Left lung (tissue), 10 donors: Measurements from ENCODE around the gene ARHGAP26. TPM values are rescaled to one million over a fixed set of nuclear protein-coding genes. Genes with fewer than 3 reads are reported as not detected.

Experiments
- ATAC-seq: fragments of 200-7000 bp; cut with Tn5 transposase; one replicate; pipeline ENCODE4 v1.9.1; 2020; ENCODE audit warnings: moderate library complexity
- DNase-seq, 4 donors: peaks; one replicate each; pipeline ENCODE4 v3.0.0-alpha.2; 2013 to 2020
- H3K27ac ChIP-seq, 2 donors: fragments of 200-600 bp; sonication (generic) in 1 of 2; one replicate each; pipeline versions ENCODE4 v1.5.0 to v1.8.0; 2020 to 2021
- H3K27me3 ChIP-seq, 2 donors: fragments of 200-600 bp; sonication (generic) in 1 of 2; one replicate each; pipeline versions ENCODE4 v1.5.0 to v1.8.0; 2020 to 2021
- H3K36me3 ChIP-seq, 2 donors: fragments of 200-600 bp; sonication (generic) in 1 of 2; one replicate each; pipeline versions ENCODE4 v1.5.0 to v1.8.0; 2020 to 2021
- H3K4me1 ChIP-seq, 2 donors: fragments of 200-600 bp; one replicate each; pipeline ENCODE4 v1.8.0; 2021
- H3K4me3 ChIP-seq, 2 donors: fragments of 200-600 bp; sonication (generic) in 1 of 2; one replicate each; pipeline versions ENCODE4 v1.5.0 to v1.8.0; 2020 to 2021; ENCODE audit warnings: mild to moderate bottlenecking in 1 of 2
- H3K9me3 ChIP-seq, 2 donors: fragments of 200-600 bp; sonication (generic) in 1 of 2; one replicate each; pipeline versions ENCODE4 v1.5.0 to v1.8.0; 2020 to 2021
- intact Hi-C, 2 donors: fragments of 100-400 bp; cut with DNase I; formaldehyde crosslinking; loops; one replicate each; pipeline versions ENCODE4 v1.11.2 to v1.14.2; 2022
- polyA plus RNA-seq, 6 donors: library from polyadenylated mRNA; unstranded; fragments of 120-200 nt; gene quantifications; one replicate each; pipeline ENCODE4 v1.2.1, GENCODE V29; 2013; ENCODE audit not compliant: insufficient read length in 6 of 6
- total RNA-seq, 2 donors: library from RNA; stranded (reverse); fragmentation: NEBNext Ultra II Directional; extraction: Animal tissue kit (Norgen Biotek cat#: 25700); gene quantifications; one replicate each; pipeline ENCODE4 v1.2.1, GENCODE V29; 2021
- TF ChIP-seq, protein P1 (sequence below), 2 donors: fragments of 200-600 bp; sonication (generic) in 1 of 2; IDR thresholded peaks; one replicate each; pipeline versions ENCODE4 v1.5.0 to v1.8.0; 2021; ENCODE audit warnings: antibody characterized with exemption in 2 of 2
- donor health status: DM: no; HTN: yes; CAD: no.
- donor health status: DM: no; HTN: no; CAD: no.

ARHGAP26 gene
- total and polyA plus RNA-seq, 8 donors, result 13.9 to 61.9 (median 14.9) TPM

- intact Hi-C loops, result no loop called here
- ATAC-seq (peak; percentile 73), DNase-seq (peak in 2 of 4 donors; percentile 41 to 44)
- TF ChIP-seq, protein P1, sequence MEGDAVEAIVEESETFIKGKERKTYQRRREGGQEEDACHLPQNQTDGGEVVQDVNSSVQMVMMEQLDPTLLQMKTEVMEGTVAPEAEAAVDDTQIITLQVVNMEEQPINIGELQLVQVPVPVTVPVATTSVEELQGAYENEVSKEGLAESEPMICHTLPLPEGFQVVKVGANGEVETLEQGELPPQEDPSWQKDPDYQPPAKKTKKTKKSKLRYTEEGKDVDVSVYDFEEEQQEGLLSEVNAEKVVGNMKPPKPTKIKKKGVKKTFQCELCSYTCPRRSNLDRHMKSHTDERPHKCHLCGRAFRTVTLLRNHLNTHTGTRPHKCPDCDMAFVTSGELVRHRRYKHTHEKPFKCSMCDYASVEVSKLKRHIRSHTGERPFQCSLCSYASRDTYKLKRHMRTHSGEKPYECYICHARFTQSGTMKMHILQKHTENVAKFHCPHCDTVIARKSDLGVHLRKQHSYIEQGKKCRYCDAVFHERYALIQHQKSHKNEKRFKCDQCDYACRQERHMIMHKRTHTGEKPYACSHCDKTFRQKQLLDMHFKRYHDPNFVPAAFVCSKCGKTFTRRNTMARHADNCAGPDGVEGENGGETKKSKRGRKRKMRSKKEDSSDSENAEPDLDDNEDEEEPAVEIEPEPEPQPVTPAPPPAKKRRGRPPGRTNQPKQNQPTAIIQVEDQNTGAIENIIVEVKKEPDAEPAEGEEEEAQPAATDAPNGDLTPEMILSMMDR (IDR thresholded peaks at IDR 0.05), result peak in 1 of 2 donors; percentile 33
- H3K27me3 ChIP-seq, result no peaks in the 10 kb centered on the region
- no peaks in the 10 kb centered on the region for H3K4me1 ChIP-seq
- H3K9me3 ChIP-seq, result no peaks in the 10 kb centered on the region
- no peak overlapping the region for H3K27ac ChIP-seq
- H3K4me3 ChIP-seq, result no peak overlapping the region
- peaks cover 0 to 68% of the 10 kb centered on the region in 2 donors for H3K36me3 ChIP-seq
Measured at GRCh38 chr5:142915813-142916424, 145.7 kb downstream of the ARHGAP26 start.

DNA sequence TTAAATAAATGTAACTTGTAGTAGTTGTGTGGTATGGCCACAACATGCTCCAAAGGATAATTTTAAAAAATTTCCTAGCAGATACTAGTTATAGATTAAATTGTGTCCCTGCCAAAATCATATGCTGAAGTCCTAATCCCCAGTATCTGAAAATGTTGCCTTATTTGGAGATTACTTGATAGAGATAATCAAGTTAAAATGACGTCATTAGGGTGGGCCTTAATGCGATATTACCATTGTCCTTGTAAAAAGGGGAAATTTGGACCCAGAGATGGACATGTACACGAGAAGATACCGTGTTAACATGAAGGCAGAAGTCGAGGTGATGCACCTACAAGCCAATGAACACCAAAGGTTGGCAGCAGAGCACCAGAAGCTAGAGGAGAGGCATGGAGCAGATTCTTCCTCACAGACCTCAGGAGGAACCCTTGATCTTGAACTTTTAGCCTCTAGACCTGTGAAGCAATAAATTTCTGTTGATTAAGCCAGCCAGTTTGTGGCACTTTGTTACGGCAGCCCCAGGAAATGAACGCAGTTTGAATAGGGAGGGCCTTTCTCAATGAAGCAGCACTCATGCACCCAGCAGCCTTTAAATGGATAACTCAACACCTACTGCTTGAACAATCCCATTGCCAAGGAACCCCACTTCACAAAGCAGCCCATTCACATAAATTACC, 148.9 kb downstream of the ARHGAP26 start:
- Histone ChIP-seq H3K27ac (no peak overlapping the region), H3K4me3 (no peak overlapping the region), H3K27me3 (no peaks in the 10 kb centered on the region), H3K9me3 (no peaks in the 10 kb centered on the region), H3K36me3 (peaks cover 0 to 44% of the 10 kb centered on the region in 2 donors), H3K4me1 (peaks cover 0 to 26% of the 10 kb centered on the region in 2 donors)
- TF ChIP-seq, protein P1 (IDR thresholded peaks at IDR 0.05), result no peak
- intact Hi-C loops, result no loop called here
- DNase-seq, result no peak
- ATAC-seq, result no peak

DNA sequence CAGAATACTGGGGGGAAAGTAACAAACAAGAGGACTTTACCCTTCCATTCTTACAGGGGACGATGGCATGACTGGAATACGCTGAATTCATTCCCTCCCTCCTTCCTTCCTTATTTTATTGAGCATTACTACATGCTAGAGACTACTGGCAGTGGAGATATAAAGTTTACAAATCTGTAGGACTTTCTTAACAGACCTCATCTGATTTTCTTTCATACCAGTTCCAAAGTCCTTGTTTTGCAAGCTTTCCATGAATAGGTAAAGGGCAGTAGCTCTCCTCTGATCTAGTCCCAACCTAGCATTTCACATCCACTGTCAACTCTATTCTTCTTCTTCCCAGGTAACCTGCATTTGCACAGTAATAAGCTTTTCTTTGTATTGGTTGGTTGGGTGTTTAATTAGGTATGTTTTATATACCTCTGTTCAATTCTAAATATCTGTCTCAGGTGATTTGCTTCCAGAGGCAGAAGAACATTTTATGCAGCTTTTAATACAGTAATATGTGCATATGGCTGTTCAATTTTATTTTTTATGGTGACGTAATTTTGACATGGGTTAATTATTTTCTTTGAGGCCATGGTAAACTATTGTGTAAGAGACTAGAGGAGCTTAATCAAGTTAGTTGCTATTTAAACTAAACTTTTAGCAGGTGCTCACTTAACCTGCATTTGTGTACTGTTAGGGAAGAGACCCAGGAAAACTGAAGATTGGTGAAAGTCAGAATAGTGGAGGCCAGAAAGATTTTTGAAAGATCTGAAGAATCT, 150.9 kb downstream of the ARHGAP26 start:
- H3K27ac ChIP-seq, result peak overlapping the region in 1 of 2 donors; percentile 21
- TF ChIP-seq, protein P1 (IDR thresholded peaks at IDR 0.05), result no peak
- no peak overlapping the region for H3K4me3 ChIP-seq
- intact Hi-C loops, result loop anchor here in 1 of 2 donors (10.0 kb wide), 1 partner anchor 904 kb away; no protein-coding TSS in a partner anchor
- ATAC-seq (no peak), DNase-seq (no peak)
- no peaks in the 10 kb centered on the region for H3K27me3 ChIP-seq
- H3K4me1 ChIP-seq, result peaks cover 10 to 46% of the 10 kb centered on the region in 2 donors
- peaks cover 0 to 24% of the 10 kb centered on the region in 2 donors for H3K36me3 ChIP-seq
- no peaks in the 10 kb centered on the region for H3K9me3 ChIP-seq

- DNase-seq (peak in 1 of 4 donors; percentile 54), ATAC-seq (peak; percentile 76)
- intact Hi-C loops, result loop anchor here in 1 of 2 donors (10.0 kb wide), 1 partner anchor 902 kb away; no protein-coding TSS in a partner anchor
- TF ChIP-seq, protein P1 (IDR thresholded peaks at IDR 0.05), result peak; percentile 29 to 35
- no peak overlapping the region for H3K4me3 ChIP-seq
- H3K27ac ChIP-seq, result peak overlapping the region in 1 of 2 donors; percentile 53
- H3K27me3 ChIP-seq, result no peaks in the 10 kb centered on the region
- no peaks in the 10 kb centered on the region for H3K9me3 ChIP-seq
- peaks cover 10 to 59% of the 10 kb centered on the region in 2 donors for H3K4me1 ChIP-seq
- peaks cover 0 to 11% of the 10 kb centered on the region in 2 donors for H3K36me3 ChIP-seq
Measured at GRCh38 chr5:142922223-142922952, 152.2 kb downstream of the ARHGAP26 start.
